Gastrocnemius medialis (tissue), 4 donors: ENCODE results near the gene WDR86.

ENCODE experiments used
- CTCF ChIP-seq, 5 experiments: fragments of 450-650 bp in 3 of 5; fragments of 200-600 bp in 2 of 5; sonication (generic) in 2 of 5; IDR thresholded peaks in 4 of 5; conservative IDR thresholded peaks in 1 of 5; 1 replicate in 4 of 5; 2 replicates in 1 of 5; pipeline ENCODE4 v1.5.1; 2016 to 2019; ENCODE audit warnings: antibody characterized with exemption in 5 of 5, mild to moderate bottlenecking in 3 of 5, moderate library complexity in 3 of 5
- POLR2A ChIP-seq, 2 donors: fragments of 450-650 bp; IDR thresholded peaks; one replicate each; pipeline ENCODE4 v1.6.1; 2017; ENCODE audit warnings: antibody characterized with exemption in 2 of 2, mild to moderate bottlenecking in 2 of 2, moderate library complexity in 2 of 2

GRCh38 chr7:151403764-151404163 lies 6.1 kb downstream of the WDR86 start:
- TF ChIP-seq CTCF (IDR thresholded peaks at IDR 0.05 in 4 of 5, conservative IDR thresholded peaks at IDR 0.05 in 1 of 5) (no peak), POLR2A (IDR thresholded peaks at IDR 0.05) (no peak)
